ENCODE measurements around the gene GAL. TPM values are rescaled to one million over a fixed set of nuclear protein-coding genes. Genes with fewer than 3 reads are reported as not detected.

GAL gene
- total RNA-seq, 1 donor from 2014 or later, result not detected

DNA sequence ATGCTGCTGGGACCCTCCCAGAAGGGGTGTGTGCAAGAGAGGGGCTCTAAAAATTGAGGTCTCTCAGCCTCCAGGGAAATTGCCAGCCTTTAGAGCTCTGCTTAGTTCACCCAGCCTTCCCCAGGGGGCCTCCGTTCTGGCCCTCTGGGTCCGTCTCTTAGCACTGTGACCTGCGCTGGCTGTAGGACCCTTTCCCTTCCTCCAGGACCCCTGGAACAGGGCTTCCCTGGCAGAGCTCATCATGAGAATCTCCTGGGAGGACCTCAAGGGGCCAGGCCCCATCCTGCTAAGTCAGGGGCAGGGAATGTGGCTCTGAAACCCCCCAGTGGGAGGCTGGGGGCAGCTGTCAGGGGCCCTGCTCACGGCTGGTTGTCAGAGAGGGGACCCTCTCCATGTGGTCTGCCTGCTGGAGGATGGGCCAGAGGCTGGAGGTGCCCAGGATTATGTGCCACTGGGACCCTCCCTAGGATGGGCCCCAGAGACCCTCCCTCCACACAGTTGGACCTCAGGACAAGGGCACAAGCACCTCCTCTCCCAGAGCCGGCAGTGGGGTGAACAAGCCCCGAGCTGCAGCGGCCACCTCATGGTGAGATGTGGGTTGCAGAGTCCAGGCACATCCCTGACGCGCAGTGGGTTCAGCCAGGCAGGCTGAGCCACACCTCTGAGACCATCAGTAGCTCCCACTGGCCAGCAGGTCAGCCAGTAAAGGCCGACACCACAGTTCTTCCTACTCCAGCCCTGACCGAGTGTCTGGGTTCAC lies 27.1 kb upstream of the GAL start:
- DNase-seq (no peak), ATAC-seq (ENCODE audit: poor library complexity) (no peak)
- intact Hi-C loops (cut with DNase I), result no loop called here

- no peak for ATAC-seq (ENCODE audit: poor library complexity)
- intact Hi-C loops (cut with DNase I), result no loop called here
- DNase-seq, result no peak
Measured at GRCh38 chr11:68658097-68658496, 26.2 kb upstream of the GAL start.

DNA sequence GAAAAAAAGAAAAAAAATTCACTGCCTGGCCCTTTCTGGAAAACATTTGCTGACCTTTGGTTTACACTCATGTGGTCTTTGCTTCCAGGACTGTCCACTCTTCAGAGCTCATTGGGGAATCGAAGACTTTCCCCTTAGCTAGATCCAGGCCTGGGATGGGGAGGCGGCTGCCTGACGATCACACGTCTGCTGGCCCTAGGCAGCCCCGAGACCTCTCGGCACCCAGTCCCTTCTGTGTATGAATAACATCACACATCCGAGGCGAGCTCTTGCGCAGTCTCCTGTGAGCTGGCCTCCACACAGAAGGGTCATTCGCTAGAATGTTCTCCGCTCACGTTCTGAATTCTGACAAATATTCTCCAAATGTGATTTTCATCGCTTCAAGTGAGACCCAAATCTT lies 25.7 kb upstream of the GAL start:
- intact Hi-C loops (cut with DNase I), result no loop called here
- ATAC-seq (ENCODE audit: poor library complexity), result peak; percentile 32

GRCh38 chr11:68659158-68659921 lies 25.0 kb upstream of the GAL start:
- ATAC-seq (ENCODE audit: poor library complexity) (peak; percentile 83), DNase-seq (peak; percentile 82)
- intact Hi-C loops (cut with DNase I), result no loop called here

More for the DNA sequence above, 25.7 kb upstream of the GAL start:
- peak; percentile 51 for DNase-seq

DNA sequence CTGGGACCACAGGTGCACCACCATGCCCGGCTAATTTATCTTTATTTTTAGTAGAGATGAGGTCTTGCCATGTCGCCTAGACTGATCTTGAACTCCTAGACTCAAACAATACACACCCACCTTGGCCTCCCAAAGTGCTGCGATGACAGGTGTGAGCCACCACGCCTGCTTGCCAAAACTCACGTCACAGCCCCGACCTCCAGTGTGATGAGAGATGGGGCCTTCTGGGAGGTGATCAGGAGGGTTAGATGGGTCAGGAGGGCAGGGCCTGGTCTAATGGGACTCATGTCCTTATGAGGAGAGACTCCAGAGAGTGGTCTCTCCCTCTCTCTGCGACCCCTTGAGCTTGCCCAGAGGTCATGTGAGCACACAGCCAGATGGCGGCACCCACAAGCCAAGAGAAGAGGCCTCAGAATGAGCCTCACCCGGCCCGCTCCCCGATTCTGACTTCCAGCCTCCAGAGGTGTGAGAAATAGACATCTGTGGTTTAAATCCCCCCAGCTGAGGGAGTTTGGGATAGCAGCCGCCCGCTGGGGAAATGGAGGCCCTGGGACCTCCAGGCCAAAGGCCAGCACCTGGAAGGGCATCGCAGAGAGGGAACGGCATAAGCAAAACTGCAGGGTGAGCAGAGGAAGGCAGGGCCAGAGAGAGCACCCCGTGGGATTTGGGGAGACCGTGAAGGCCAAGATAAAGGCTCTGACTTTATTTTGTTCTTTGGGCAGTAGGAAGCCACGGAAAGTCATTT lies 24.1 kb upstream of the GAL start:
- ATAC-seq (ENCODE audit: poor library complexity) (no peak), DNase-seq (peak; percentile 36)
- intact Hi-C loops (cut with DNase I), result no loop called here

DNA sequence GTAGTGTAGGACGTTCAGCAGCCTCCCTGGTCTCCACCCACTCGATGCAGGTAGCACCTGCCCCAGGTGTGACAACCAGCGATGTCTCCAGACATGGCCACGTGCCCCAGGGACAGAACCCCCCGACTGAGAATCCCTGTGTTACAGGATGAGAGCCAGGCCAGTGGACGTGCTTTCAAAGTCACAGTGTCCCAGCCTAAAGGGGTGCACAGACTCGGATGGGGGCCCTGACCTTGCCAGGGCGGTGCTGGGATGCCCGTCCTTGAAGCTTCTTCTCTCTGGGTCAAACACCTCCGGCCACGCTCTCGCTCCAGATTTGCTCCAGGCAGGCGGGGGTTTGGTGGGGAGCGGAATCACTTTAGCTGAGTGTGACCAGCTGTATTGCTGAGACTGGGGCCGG lies 23.3 kb upstream of the GAL start:
- DNase-seq (peak; percentile 36), ATAC-seq (ENCODE audit: poor library complexity) (no peak)
- intact Hi-C loops (cut with DNase I), result no loop called here

DNA sequence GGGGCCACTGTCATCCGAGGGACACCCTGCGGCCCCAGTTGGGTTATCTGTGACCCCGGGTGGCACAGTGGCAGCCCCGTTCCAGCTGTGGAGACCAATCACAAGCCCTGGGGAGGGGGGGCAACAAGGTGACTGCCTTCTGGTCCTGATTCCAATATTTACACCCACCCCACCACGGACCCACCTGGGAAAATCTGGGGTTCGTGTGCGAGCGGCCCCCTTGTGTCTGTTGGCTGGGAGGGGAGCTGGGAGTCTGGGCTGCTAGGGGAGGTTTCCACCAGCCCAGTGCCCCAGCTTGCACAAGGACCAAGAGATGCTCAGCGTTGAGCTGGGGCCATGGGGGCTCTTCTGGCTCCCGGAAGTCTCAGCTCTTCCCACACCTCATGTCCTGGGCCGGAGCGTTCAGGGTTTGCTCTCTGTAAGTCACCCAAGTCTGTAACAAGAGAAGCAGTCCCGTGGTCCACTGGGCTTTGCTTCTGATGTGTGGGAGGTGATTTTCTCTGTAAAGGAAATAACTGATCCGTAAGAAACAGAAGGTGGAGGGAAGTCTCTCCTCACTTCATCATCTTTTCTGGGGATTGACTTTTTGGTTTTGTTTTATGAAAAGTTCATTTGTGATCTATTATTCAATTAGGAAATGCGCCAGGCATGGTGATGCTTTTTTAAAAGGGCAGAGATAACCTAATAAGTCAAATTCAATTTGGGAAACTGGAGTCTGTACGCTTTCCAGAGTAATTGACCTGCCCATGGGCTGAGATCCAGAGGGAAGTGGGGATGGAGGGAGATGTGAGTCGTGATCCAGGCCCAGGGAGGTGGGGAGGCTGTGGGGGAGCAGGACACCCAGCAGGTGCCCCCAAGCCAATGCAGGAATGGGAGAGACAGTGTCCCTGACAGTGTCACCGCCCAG lies 22.4 kb upstream of the GAL start:
- DNase-seq (peak; percentile 24), ATAC-seq (ENCODE audit: poor library complexity) (no peak)
- intact Hi-C loops (cut with DNase I), result no loop called here

DNA sequence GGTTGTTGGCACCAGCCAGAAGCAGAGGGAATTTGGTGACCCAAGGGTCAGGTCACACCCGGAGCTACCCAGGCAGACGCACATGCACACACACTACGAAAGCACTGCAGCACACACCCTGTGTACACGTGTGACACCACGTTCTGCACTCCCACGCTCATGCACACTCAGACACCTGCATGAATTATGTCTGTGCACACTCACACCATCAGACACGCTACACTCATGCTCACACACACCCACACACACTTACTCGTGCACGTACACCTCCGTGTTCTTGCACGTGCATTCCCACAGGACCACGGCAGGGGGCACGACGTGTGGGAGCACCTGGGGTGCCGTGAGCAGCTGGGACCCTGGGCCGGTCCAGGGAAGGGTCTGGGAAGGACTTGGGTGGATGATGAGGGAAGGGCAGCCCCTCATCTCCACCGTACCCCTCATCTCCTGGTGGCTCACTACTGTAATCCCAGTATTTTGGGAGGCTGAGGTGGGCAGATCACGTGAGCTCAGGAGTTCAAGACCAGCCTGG lies 20.8 kb upstream of the GAL start:
- DNase-seq (peak; percentile 20), ATAC-seq (ENCODE audit: poor library complexity) (no peak)
- intact Hi-C loops (cut with DNase I), result no loop called here

GRCh38 chr11:68664141-68664540 lies 20.2 kb upstream of the GAL start:
- no peak for DNase-seq
- intact Hi-C loops (cut with DNase I), result no loop called here
- ATAC-seq (ENCODE audit: poor library complexity), result no peak

GRCh38 chr11:68664906-68665305 lies 19.4 kb upstream of the GAL start:
- ATAC-seq (ENCODE audit: poor library complexity), result no peak
- intact Hi-C loops (cut with DNase I), result no loop called here
- DNase-seq, result peak; percentile 28

DNA sequence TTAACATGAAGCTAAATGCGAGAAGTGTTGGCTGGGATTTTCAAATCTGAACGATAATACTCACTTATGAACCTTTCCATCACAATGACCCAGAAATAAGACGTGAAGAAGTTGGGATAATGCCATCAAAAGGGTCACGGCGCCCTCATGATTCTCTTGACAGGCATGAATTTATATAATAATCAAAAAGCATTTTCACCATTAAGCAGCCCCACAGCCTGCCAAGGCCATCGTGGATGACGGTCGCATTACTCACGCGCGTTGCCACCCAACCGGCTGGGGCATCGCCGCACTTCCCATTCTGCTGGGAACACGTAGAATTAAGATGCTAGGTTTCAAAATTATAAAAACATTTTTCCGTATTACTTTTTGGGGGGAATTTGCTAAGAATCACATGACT lies 18.9 kb upstream of the GAL start:
- ATAC-seq (ENCODE audit: poor library complexity) (no peak), DNase-seq (no peak)
- intact Hi-C loops (cut with DNase I), result no loop called here

- no peak for ATAC-seq (ENCODE audit: poor library complexity)
- intact Hi-C loops (cut with DNase I), result no loop called here
- no peak for DNase-seq
Measured at GRCh38 chr11:68666849-68667248, 17.5 kb upstream of the GAL start.

DNA sequence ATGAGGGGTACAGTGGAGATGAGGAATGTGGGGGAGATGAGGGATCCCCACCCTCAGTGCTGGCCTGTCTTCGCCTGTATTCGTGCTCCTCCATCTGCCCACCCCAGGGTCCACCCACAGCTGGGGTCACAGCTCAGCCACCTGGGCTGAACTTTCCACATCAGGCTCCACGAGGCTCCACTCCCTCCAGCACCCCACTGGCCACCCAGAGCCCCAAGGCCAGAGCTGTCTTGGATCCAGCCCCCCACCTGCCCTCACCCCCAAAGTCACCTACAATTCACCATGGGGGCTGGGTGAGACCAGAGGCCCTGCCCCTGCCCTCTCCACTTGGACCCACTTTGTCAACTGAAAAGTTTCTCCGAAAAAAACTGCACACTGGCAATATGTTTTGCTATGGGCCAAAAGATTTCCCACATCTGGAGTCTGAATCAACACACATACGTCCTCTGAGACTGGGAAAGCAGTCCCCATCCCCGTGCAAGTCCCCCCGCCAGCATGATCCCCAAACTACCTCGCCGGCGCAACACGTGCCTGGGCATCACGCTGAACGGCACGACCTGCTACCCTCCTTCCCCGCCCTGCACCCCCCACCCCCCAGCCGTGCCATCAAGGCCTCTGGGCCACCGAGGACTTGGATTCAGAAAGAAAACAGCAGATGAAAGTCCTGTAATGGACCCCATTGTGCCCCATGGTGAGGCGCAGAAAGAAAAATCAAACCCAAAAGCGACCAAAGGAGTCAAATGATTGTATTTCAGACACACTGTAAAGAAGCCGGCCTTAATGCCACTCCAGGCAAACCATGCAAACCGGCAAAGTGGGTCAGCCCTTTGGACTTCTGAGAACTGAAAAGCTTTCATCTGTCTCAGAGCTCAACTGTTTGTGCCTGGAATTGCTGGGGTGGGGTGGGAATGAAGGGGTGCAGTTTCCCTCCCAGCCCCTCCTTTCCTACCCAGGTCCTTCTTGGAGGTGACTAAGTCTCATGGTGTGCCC lies 16.5 kb upstream of the GAL start:
- intact Hi-C loops (cut with DNase I), result no loop called here
- no peak for DNase-seq
- no peak for ATAC-seq (ENCODE audit: poor library complexity)

DNA sequence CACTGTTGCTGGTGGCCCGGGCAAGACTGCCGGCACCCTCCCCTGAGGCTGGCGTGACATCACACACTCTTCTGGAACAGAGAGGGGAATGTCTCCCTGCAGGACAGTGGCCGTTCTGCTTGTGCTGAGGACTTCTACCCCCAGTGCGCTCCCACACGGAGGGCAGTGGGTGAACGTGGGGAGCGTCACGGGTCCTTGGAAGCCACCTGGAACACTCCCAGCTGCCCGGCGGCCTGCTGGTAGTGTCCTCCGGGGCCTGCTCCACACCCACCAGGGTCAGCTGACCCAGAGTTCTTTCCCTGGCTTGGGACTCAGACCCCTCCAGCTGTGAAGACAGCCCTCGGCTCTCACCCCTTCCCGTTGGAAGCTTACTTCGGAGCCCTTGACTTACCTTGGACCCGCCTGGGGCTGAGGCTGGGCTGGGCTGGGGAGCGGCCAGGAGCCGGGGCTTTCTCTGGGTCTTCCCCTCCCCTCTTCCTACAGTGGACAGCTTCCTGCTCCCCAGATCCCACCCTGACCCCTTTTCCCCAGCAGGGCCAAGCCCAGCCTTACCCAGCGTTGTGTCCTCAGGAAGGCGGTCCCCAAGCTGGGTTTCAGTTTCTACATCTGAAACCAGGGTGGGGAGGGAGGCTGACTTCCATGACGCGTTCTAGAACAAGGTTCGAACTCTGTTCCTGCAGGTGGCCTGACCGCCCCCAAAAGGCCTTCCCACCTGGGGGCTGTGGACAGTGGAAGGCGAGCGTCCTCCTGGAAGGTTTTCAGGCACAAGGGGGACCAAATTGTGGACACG lies 14.8 kb upstream of the GAL start:
- DNase-seq (no peak), ATAC-seq (ENCODE audit: poor library complexity) (no peak)
- intact Hi-C loops (cut with DNase I), result no loop called here

GRCh38 chr11:68670208-68670992 lies 13.9 kb upstream of the GAL start:
- DNase-seq, result no peak
- ATAC-seq (ENCODE audit: poor library complexity), result no peak
- intact Hi-C loops (cut with DNase I), result no loop called here

All from Right ventricle myocardium superior (tissue), 1 donor.